H7 (cell line): ENCODE results near the gene G6PC1. TPM values are rescaled to one million over a fixed set of nuclear protein-coding genes. Genes with fewer than 3 reads are reported as not detected.
"Not testable (repeated sequence)": the region's sequence is repeated elsewhere in the genome, so short reads cannot be mapped to it uniquely, and the experiment has no call there.

Source experiments
- DNase-seq: peaks from one replicate; pipeline ENCODE4 v3.0.0; 2012
- H3K27me3 ChIP-seq: 2 replicates; pipeline ENCODE4 v1.6.0; 2011; ENCODE audit warnings: mild to moderate bottlenecking, low read length; ENCODE audit not compliant: control insufficient read depth, insufficient read depth
- H3K36me3 ChIP-seq: replicated peaks from 2 replicates; pipeline ENCODE4 v1.5.1; 2011; ENCODE audit warnings: low read length; ENCODE audit not compliant: control insufficient read depth, insufficient read depth
- H3K4me3 ChIP-seq: 2 replicates; pipeline ENCODE4 v1.5.1; 2011; ENCODE audit warnings: low read depth, mild to moderate bottlenecking, control low read depth, low read length, moderate library complexity; ENCODE audit not compliant: insufficient read depth
- total RNA-seq: library from RNA; depleted of rRNA; stranded (reverse); fragments of >200 nt; shearing (Covaris generic); gene quantifications from 2 replicates; pipeline ENCODE4 v1.2.3, GENCODE V29; 2014

Gene G6PC1
- total RNA-seq, 1 experiment from 2014 or later = not detected

- no peak for DNase-seq
- Histone ChIP-seq H3K4me3 (no peak overlapping the region), H3K36me3 (no peaks in the 10 kb centered on the region)
These were observed 18.4 kb upstream of the G6PC1 start for GRCh38 chr17:42882166-42882565.

GRCh38 chr17:42883802-42884558 lies 16.6 kb upstream of the G6PC1 start:
- Histone ChIP-seq H3K4me3 (no peak overlapping the region), H3K27me3 (no peaks in the 10 kb centered on the region), H3K36me3 (no peaks in the 10 kb centered on the region)
- no peak for DNase-seq

More at GRCh38 chr17:42882166-42882565, 18.4 kb upstream of the G6PC1 start:
- H3K27me3 ChIP-seq = peaks cover 6% of the 10 kb centered on the region; the same call in 1 of the 2 replicates

- not testable (repeated sequence) for DNase-seq, H3K27me3 ChIP-seq, H3K36me3 ChIP-seq, H3K4me3 ChIP-seq
These were observed 14.8 kb upstream of the G6PC1 start for GRCh38 chr17:42885806-42886205.

GRCh38 chr17:42886283-42887176 lies 14.1 kb upstream of the G6PC1 start:
- Histone ChIP-seq H3K27me3 (no peaks in the 10 kb centered on the region), H3K4me3 (no peak overlapping the region), H3K36me3 (no peaks in the 10 kb centered on the region)
- DNase-seq = no peak

- no peak for DNase-seq
- H3K4me3 ChIP-seq = no peak overlapping the region
- no peaks in the 10 kb centered on the region for H3K36me3 ChIP-seq
- no peaks in the 10 kb centered on the region for H3K27me3 ChIP-seq
These were observed 10.8 kb upstream of the G6PC1 start for GRCh38 chr17:42889809-42890208.

- Histone ChIP-seq H3K36me3 (no peaks in the 10 kb centered on the region), H3K27me3 (no peaks in the 10 kb centered on the region), H3K4me3 (no peak overlapping the region)
- DNase-seq = peak; percentile 70
These were observed 9.0 kb upstream of the G6PC1 start for GRCh38 chr17:42891539-42892152.

- Histone ChIP-seq H3K36me3 (no peaks in the 10 kb centered on the region), H3K27me3 (no peaks in the 10 kb centered on the region)
- DNase-seq = no peak
These were observed 7.2 kb upstream of the G6PC1 start for GRCh38 chr17:42893359-42893758.

GRCh38 chr17:42894283-42895184 lies 6.1 kb upstream of the G6PC1 start:
- Histone ChIP-seq H3K4me3 (no peak overlapping the region), H3K27me3 (no peaks in the 10 kb centered on the region), H3K36me3 (no peaks in the 10 kb centered on the region)
- DNase-seq = no peak

More at GRCh38 chr17:42893359-42893758, 7.2 kb upstream of the G6PC1 start:
- H3K4me3 ChIP-seq = no peak overlapping the region

- H3K36me3 ChIP-seq = no peaks in the 10 kb centered on the region
- DNase-seq = no peak
- H3K4me3 ChIP-seq = no peak overlapping the region
- H3K27me3 ChIP-seq = no peaks in the 10 kb centered on the region
These were observed 5.4 kb upstream of the G6PC1 start for GRCh38 chr17:42895185-42895555.

GRCh38 chr17:42898147-42898811 lies 2.3 kb upstream of the G6PC1 start:
- no peak for DNase-seq
- Histone ChIP-seq H3K4me3 (no peak overlapping the region), H3K27me3 (no peaks in the 10 kb centered on the region), H3K36me3 (no peaks in the 10 kb centered on the region)

GRCh38 chr17:42899981-42900380 lies 618 bp upstream of the G6PC1 start:
- not testable (repeated sequence) for H3K36me3 ChIP-seq, H3K27me3 ChIP-seq, H3K4me3 ChIP-seq, DNase-seq

GRCh38 chr17:42901535-42902229 lies 1.1 kb downstream of the G6PC1 start:
- no peaks in the 10 kb centered on the region for H3K36me3 ChIP-seq
- H3K27me3 ChIP-seq = no peaks in the 10 kb centered on the region
- DNase-seq = no peak
- no peak overlapping the region for H3K4me3 ChIP-seq

- Histone ChIP-seq H3K36me3 (no peaks in the 10 kb centered on the region), H3K4me3 (no peak overlapping the region), H3K27me3 (no peaks in the 10 kb centered on the region)
- no peak for DNase-seq
These were observed 3.5 kb downstream of the G6PC1 start for GRCh38 chr17:42904110-42904469.
